Body of pancreas (tissue), 4 donors: ENCODE results near the gene RTN4IP1. TPM values are rescaled to one million over a fixed set of nuclear protein-coding genes. Genes with fewer than 3 reads are reported as not detected.
"Not testable (repeated sequence)": the region's sequence is repeated elsewhere in the genome, so short reads cannot be mapped to it uniquely, and the experiment has no call there.

Source experiments
- ATAC-seq: fragments of 150-250 bp; one replicate; pipeline ENCODE4 v1.9.1; 2016
- DNase-seq, 4 donors: peaks; one replicate each; pipeline ENCODE4 v3.0.0-alpha.2; 2019
- H3K27ac ChIP-seq, 4 donors: fragments of 200-600 bp; sonication (generic); 1 replicate in 3 of 4; 2 replicates in 1 of 4; pipeline versions ENCODE4 v1.5.1 to v1.6.1; 2016 to 2019; ENCODE audit warnings: mild to moderate bottlenecking in 1 of 4, mixed read lengths in 1 of 4, moderate library complexity in 1 of 4
- H3K27me3 ChIP-seq, 2 donors: fragments of 200-600 bp; sonication (generic); one replicate each; pipeline ENCODE4 v1.6.0; 2016; ENCODE audit warnings: mild to moderate bottlenecking in 1 of 2
- H3K36me3 ChIP-seq, 2 donors: fragments of 200-600 bp; sonication (generic); replicated peaks in 1 of 2; 2 replicates each; pipeline ENCODE4 v1.5.1; 2016; ENCODE audit warnings: low read depth in 2 of 2; ENCODE audit not compliant: insufficient read depth in 1 of 2
- H3K4me1 ChIP-seq: fragments of 200-600 bp; sonication (generic); one replicate; pipeline ENCODE4 v1.6.0; 2016
- H3K4me3 ChIP-seq, 2 donors: fragments of 200-600 bp; sonication (generic); 1 replicate in 1 of 2; 2 replicates in 1 of 2; pipeline ENCODE4 v1.5.1; 2016 to 2019
- H3K9me3 ChIP-seq, 3 donors: fragments of 200-600 bp; sonication (generic); 1 replicate in 2 of 3; 2 replicates in 1 of 3; pipeline ENCODE4 v1.5.1; 2016
- POLR2A ChIP-seq, 3 donors: fragments of 450-650 bp; IDR thresholded peaks; one replicate each; pipeline ENCODE4 v1.6.1; 2016; ENCODE audit warnings: antibody characterized with exemption in 3 of 3, mild to moderate bottlenecking in 2 of 3
- WGBS, 2 donors: methylation state at CpG; one replicate each; pipeline ENCODE4 v1.1.5; 2017; 5-methylcytosine and 5-hydroxymethylcytosine counted together
- intact Hi-C: fragments of 100-400 bp; cut with DNase I; formaldehyde crosslinking; loops from one replicate; pipeline ENCODE4 v1.15.1; 2023
- total RNA-seq, 2 donors: library from RNA; depleted of rRNA; stranded (reverse); fragments of >200 nt; gene quantifications; one replicate each; pipeline ENCODE4 v1.1.0, GENCODE V29; 2016
- TF ChIP-seq, protein P1 (sequence below), 7 experiments: fragments of 450-650 bp in 4 of 7; fragments of 200-600 bp in 3 of 7; sonication (generic) in 3 of 7; IDR thresholded peaks; one replicate each; pipeline ENCODE4 v1.5.1; 2016 to 2019; ENCODE audit warnings: antibody characterized with exemption in 7 of 7

RTN4IP1 gene
- total RNA-seq, 2 donors from 2014 or later: 3.6 to 4.0 TPM

DNA sequence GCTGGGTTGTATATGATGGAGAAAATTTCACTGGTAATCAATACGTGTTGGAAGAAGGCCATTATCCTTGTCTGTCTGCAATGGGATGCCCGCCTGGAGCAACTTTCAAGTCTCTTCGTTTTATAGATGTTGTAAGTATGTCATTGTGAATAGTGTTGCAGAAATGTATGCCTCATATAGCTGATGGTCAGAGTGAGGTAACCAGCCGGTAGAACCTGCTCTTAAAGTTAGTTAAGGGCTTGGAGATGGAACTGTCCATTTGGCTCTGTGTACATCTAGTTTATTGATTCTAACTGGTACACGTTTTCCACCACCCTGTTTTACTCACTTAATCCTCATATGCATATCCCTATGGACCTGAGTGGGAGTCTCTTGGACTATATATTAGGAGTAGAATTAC lies 73.5 kb downstream of the RTN4IP1 start:
- no peak for DNase-seq
- H3K4me1 ChIP-seq: no peaks in the 10 kb centered on the region
- no peaks in the 10 kb centered on the region for H3K9me3 ChIP-seq
- intact Hi-C loops: loop anchor here (5.0 kb wide), 1 partner anchor 108 kb away; no protein-coding TSS in a partner anchor
- no peak overlapping the region for H3K27ac ChIP-seq
- ATAC-seq: no peak
- H3K36me3 ChIP-seq: no peaks in the 10 kb centered on the region
- TF ChIP-seq POLR2A (IDR thresholded peaks at IDR 0.05): no peak
- 59 to 63% methylated on average over 5 of the region's 5 CpGs for WGBS, 2 donors
- H3K27me3 ChIP-seq: no peaks in the 10 kb centered on the region
- no peak overlapping the region for H3K4me3 ChIP-seq

DNA sequence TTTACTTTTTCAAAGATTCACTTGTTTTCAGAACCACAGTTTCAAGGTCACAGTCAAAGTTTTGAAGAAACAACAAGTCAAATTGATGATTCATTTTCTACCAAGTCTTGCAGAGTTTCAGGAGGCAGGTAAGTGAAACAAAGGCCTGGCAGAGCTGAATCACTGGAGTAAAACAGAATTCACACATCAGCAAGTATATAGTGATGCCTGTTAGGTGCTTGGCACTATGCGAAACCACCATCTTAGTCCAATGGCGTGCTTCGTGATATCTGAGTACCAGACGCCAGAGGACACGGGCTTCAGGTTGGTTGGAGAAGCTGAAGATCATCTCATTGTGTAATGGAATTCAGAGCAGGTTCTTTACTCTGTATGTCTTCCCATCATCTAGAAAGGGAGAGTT lies 75.9 kb downstream of the RTN4IP1 start:
- no peak for ATAC-seq
- no peaks in the 10 kb centered on the region for H3K4me1 ChIP-seq
- no peak for TF ChIP-seq POLR2A (IDR thresholded peaks at IDR 0.05)
- TF ChIP-seq, protein P1, sequence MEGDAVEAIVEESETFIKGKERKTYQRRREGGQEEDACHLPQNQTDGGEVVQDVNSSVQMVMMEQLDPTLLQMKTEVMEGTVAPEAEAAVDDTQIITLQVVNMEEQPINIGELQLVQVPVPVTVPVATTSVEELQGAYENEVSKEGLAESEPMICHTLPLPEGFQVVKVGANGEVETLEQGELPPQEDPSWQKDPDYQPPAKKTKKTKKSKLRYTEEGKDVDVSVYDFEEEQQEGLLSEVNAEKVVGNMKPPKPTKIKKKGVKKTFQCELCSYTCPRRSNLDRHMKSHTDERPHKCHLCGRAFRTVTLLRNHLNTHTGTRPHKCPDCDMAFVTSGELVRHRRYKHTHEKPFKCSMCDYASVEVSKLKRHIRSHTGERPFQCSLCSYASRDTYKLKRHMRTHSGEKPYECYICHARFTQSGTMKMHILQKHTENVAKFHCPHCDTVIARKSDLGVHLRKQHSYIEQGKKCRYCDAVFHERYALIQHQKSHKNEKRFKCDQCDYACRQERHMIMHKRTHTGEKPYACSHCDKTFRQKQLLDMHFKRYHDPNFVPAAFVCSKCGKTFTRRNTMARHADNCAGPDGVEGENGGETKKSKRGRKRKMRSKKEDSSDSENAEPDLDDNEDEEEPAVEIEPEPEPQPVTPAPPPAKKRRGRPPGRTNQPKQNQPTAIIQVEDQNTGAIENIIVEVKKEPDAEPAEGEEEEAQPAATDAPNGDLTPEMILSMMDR (IDR thresholded peaks at IDR 0.05): no peak
- no peak overlapping the region for H3K27ac ChIP-seq
- H3K36me3 ChIP-seq: no peaks in the 10 kb centered on the region
- H3K9me3 ChIP-seq: no peaks in the 10 kb centered on the region
- intact Hi-C loops: no loop called here
- 89 to 93% methylated on average over 5 of the region's 5 CpGs for WGBS, 2 donors
- H3K4me3 ChIP-seq: no peak overlapping the region
- H3K27me3 ChIP-seq: no peaks in the 10 kb centered on the region
- DNase-seq: no peak

DNA sequence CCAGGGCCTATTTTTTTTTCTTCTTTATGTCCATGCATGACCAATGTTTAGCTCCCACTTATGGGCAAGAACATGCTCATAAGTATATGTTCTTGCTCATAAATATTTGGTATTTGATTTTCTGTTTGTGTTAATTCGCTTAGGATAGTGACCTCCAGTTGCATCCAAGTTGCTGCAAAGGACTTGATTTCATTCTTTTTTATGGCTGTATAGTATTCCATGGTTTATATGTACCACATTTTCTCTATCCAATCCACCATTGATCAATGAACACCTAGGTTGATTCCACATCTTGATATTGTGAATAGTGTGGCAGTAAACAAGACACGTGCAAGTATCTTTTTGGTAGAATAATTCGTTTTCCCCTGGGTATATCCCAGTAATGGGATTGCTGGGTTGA lies 78.1 kb downstream of the RTN4IP1 start:
- Histone ChIP-seq H3K27me3 (no peaks in the 10 kb centered on the region), H3K27ac (no peak overlapping the region), H3K4me3 (no peak overlapping the region), H3K36me3 (no peaks in the 10 kb centered on the region), H3K9me3 (no peaks in the 10 kb centered on the region), H3K4me1 (no peaks in the 10 kb centered on the region)
- DNase-seq (no peak), ATAC-seq (no peak)
- TF ChIP-seq POLR2A (IDR thresholded peaks at IDR 0.05): no peak
- TF ChIP-seq, protein P1 (IDR thresholded peaks at IDR 0.05): no peak
- intact Hi-C loops: no loop called here
- 89 to 91% methylated on average over 3 of the region's 3 CpGs for WGBS, 2 donors

DNA sequence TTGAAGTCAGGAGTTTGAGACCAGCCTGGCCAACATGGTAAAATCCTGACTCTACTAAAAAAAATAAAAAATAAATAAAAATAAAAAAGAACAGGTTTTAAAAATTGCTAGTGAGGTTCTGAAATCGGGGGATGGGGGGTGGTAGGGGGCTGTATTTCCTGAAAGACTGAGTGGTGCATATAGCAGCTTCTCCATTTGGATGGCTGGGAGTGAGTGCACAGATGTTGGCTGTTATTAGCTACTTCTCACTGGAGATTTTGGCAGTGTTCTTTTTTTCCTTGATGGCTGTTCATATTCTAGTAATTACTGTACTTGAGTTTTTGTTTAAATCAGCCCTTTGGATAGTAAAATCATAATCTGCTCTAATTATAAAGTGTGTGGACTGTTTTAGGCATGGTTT lies 79.8 kb downstream of the RTN4IP1 start:
- no peaks in the 10 kb centered on the region for H3K4me1 ChIP-seq
- DNase-seq (no peak), ATAC-seq (no peak)
- H3K9me3 ChIP-seq: no peaks in the 10 kb centered on the region
- TF ChIP-seq, protein P1 (IDR thresholded peaks at IDR 0.05): no peak
- no peak for TF ChIP-seq POLR2A (IDR thresholded peaks at IDR 0.05)
- no peak overlapping the region for H3K4me3 ChIP-seq
- intact Hi-C loops: no loop called here
- no peaks in the 10 kb centered on the region for H3K27me3 ChIP-seq
- no peaks in the 10 kb centered on the region for H3K36me3 ChIP-seq
- WGBS, 2 donors: 73 to 95% methylated on average over 1 of the region's 1 CpG
- no peak overlapping the region for H3K27ac ChIP-seq

DNA sequence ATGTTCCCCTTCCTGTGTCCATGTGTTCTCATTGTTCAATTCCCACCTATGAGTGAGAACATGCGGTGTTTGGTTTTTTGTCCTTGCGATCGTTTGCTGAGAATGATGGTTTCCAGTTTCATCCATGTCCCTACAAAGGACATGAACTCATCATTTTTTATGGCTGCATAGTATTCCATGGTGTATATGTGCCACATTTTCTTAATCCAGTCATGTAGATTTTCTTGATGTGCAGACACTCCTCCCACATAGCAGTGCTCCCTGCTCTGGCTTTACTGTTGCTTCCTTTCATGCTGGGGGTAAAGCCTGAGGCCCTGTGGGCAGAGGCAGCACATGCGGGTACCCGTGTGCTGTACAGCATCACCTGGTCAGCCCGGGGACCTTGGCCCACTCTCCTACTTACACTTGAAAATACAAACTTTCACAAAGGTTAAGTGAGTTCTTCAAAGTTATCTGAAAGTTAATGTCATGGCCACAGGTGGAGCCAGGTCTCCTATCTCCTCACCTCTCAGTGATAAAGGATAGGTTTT lies 80.3 kb downstream of the RTN4IP1 start:
- H3K36me3 ChIP-seq, H3K27me3 ChIP-seq, H3K4me3 ChIP-seq, H3K27ac ChIP-seq, H3K9me3 ChIP-seq, intact Hi-C loops, DNase-seq, H3K4me1 ChIP-seq, ATAC-seq: not testable (repeated sequence)
- WGBS, 2 donors: 81 to 91% methylated on average over 3 to 5 of the region's 6 CpGs
